CD4-positive, alpha-beta T cell treated with Interleukin-2 at 100 ng/mL for 4 hours (primary cell): ENCODE results near the gene TUBA8.
"Not testable (repeated sequence)": the region's sequence is repeated elsewhere in the genome, so short reads cannot be mapped to it uniquely, and the experiment has no call there.

Experiments
- DNase-seq: peaks from one replicate; pipeline ENCODE4 v3.0.0-alpha.2; 2020; ENCODE audit warnings: low spot score

TUBA8 gene

DNA sequence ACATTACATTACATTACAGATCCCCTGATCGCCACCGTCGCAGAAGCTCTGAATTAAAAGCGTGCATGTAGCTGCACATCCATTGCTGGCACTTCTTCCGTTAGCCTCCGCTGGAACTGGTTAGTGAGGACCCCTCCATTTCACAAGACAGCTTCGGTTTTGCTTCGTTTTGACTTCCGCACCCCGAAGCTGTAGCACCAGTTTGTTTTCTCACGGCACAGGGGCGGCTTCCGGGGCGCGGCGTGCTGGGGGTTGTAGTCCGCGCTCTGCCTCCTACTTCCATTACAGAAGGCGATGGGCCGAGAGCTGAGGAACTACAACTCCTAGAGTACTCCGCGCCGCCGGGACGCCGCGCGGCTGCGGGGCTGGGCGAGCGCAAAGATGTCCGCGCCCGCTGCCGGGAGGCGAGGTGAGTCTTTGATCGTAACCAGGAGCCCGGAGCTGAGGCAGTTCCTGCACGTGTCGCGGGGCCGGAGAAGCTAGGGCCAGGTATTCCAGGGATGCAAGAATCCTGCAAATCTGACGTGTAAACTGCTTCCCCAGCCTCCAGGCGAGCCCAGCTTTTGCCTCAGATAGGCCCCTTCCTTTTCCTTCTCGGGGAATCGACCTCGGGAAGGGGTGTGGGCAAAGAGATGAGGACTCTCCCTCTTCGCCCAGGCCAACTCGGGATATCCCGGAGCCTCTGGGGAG is 32.8 kb upstream of the TUBA8 start, which contains the start of gene PEX26:
Gene PEX26, plus strand, starts transcription at position 352 of the 690 bp plus-strand sequence. CDS start 387 bp downstream, outside the sequence.
- peak; percentile 94 for DNase-seq

DNA sequence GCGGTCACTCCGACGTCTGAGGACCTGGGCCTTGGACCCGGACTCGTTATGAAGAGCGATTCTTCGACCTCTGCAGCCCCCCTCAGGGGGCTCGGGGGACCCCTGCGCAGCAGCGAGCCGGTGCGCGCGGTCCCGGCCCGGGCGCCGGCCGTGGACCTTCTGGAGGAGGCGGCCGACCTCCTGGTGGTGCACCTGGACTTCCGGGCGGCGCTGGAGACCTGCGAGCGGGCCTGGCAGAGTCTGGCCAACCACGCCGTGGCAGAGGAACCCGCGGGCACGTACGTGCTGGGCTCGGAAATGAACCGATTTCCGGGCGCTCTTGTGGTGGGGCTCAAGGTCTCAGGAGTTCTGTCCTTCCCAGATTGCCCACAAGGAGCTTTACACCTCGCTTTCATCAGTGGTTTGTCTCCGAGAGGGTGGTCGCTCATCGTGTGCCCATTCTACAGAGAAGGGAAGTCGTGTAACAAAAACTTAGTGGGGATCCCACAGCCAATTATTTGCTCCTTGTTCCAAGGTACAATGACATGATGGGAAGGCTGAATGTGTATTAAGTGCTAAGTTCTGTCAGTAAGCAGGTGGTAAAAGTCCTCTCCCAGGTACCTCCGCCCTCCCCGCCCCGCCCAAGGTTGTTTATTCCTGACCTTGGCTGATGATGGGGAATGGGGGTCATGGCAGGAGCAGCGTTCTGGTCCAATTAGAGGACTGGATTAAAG is 32.1 kb upstream of the TUBA8 start:
- peak; percentile 16 for DNase-seq

- DNase-seq, result no peak
These were observed 30.8 kb upstream of the TUBA8 start for GRCh38 chr22:18079706-18080233.

- no peak for DNase-seq
These were observed 29.2 kb upstream of the TUBA8 start for GRCh38 chr22:18081416-18081815.

GRCh38 chr22:18082467-18082866 is 28.1 kb upstream of the TUBA8 start:
- DNase-seq, result no peak

GRCh38 chr22:18083406-18083805 is 27.2 kb upstream of the TUBA8 start:
- DNase-seq, result no peak

- DNase-seq, result no peak
These were observed 25.4 kb upstream of the TUBA8 start for GRCh38 chr22:18085188-18085587.

DNA sequence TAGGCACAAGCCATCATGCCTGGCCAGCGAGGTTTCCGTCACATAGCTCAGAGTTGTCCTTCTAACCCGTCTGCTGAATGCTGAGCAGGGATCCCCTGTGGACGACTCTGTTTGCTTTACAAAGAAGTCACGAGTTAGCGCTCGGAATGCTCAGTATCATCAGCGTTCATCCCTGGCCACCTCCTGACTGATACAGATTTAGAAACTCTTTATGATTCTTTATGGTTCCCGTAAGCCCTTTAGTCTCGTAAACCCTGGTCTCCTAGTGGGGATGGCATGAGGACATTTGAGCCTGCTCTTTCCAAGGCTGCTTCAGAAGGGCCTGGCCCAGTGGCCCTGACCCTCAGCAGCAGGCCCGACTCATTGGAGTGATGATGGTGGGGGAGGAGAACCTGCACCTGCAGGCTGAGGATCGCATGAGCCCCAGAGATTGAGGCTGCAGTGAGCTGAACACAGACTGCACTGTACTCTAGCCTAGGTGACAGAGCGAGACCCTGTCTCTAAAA is 23.2 kb upstream of the TUBA8 start:
- DNase-seq, result no peak

DNA sequence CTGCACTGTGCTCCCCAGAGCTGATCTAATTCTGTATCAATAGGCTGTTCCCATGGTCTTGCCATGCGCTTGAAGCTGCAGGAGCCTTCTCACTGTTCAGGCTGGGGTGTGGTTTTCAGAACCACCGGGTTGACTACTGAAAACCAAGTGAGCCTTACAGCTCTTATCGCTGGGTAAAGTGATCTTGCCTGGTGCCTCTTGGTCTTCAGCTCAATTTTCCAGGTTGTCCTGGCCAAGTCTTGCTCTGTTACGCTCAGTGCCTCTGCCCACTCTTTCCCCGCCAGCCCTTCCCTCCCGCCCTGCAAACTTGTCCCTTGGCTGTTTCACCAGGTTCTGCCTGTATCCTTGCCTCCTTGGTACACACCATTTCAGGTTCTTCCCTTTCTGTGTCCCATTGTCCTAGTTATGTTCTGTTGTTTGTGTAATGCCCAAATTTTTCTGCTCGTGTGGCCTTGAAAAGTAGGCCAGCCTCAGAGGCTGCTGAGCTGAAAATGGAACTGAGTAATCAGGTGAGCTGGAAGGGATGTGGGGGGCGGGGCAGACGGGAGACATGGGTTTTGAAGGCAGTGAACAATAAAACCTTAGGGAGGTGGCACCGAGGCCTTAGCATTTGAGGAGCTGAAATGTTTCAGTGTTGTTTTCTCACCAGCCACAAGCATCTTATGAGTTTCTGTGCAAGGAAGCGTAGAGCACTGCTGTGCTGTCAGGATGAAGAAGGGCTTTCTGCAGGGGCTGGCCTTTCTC is 21.6 kb upstream of the TUBA8 start:
- DNase-seq, result peak; percentile 20

GRCh38 chr22:18090286-18090685 is 20.3 kb upstream of the TUBA8 start:
- DNase-seq, result no peak

DNA sequence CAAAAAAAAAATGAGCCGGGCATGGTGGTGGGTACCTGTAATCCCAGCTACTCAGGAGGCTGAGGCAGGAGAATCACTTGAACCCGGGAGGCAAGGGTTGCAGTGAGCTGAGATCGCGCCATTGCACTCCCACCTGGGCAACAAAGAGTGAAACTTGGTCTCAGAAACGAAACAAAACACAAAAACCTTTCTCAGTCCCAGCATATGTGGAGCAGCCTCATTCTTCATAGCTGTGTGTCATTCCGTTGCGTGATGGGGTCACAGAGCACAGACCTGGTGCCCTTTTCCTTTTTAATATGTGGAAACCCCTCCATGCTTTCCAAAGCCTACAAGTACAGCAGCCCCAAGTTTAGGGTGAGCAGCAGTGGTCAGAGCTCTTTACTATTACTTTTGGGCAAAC is 19.1 kb upstream of the TUBA8 start:
- no peak for DNase-seq

DNA sequence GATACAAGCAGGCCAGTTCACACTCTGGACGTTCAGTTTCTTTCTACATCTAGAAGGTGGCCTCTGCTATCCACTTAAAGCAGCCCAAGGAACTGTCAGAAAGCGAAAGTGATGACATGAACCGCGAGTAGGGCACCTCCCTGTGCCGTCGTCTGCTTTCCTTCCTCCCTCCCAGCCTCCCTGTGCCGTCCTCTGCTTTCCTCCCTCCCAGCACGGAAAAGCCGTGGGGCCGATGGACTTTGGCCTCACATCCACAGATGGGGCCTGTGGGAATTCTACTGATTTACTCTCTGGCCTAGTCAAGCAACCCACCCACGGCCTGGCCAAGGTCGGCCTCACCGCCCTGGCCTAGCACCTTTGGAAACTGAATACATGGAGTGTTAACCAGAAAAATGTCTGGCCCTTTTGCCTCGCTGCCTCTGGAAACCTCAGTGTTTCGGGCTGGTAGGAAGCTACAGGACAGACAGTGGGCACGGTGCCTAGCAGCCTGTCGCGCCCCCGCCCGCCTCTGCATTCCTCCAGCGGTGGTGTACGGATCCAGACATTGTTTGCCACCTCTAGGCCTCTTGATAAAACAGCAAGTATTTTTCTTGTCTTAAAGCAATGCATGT is 18.6 kb upstream of the TUBA8 start:
- peak; percentile 44 for DNase-seq

DNA sequence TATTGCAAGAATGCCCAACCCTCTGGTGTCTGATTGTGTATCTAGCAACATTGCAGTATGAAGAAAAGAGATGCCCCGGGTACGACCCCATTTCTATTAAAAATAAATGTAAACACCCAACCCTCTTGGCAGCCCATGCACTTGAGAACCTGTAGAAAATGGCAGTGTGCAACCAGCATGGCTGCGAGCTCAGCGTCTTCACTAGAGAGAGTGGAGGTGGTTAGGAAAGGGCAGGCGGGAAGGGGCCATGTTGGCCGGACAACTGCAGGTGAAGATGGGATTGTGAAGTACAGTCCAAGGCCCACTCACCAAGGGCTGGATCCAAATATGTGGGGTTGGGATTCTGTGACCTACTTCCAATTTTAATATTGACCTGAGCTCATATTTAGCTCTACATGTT is 16.9 kb upstream of the TUBA8 start:
- no peak for DNase-seq

DNA sequence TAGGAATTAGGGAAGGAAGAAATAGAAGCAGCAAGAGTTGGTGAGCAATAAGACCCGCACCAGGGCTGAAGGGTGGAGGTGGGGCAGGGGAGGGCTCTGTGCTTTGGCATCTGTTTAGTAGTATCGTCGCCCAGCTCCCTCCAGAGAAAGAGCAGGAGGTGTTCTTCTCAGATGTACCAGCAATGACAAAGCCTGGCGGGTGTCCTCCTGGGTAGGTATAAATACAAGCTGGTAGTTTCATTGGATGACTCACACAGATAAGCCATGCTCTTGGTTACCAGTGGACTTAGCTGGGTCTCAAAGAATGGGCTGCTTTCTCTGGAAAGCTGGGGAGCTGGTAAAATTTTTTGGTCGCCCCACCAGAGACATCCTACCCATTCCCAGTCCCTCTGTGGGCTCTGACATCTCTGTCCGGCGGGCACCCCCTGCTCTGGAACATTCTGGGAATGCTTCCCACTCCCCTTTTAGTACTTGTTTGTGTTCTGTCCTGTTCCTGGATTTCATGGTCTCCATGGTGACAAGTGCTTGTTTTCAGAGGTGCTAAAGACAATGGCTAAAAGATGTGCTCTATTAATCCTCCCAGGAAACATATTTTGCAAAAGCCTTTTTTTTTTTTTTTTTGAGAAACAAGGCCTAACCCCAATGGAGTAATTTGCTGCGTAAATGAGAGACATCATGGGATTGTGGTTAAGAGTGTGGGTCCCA is 15.4 kb upstream of the TUBA8 start:
- no peak for DNase-seq

DNA sequence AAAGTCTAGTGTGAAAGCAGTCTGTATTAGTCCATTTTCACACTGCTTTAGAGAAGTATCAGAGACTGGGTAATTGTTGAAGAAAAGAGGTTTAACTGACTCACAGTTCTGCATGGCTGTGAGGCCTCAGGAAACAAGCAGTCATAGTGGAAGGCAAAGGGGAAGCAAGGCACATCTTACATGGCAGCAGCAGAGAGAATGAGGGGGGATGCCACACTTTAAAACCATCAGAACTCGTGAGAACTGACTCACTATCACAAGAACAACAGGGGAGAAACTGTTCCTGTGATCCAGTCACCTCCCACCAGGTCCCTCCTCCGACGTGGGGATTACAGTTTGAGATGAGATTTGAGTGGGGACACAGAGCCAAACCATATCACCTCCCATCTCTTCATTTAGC is 13.8 kb upstream of the TUBA8 start:
- DNase-seq, result no peak

DNA sequence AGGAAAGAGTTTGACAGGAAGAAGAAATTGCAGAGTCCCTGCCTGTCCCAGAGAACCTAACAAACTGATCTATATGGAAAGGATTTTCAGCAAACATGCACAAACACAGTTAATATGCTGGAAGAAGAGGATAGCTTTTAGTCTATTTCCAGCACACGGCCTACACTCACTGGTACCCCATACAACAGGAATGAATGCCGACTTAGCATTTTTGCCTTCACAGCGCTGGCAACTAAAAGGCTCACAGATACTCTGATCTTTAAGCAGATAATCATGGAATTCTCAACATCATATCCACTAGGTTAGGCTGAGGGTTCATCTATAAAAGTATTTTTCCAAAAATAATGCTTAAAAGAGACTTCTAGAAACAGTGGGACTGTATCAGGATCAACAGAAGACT is 9.8 kb upstream of the TUBA8 start:
- DNase-seq, result no peak

DNA sequence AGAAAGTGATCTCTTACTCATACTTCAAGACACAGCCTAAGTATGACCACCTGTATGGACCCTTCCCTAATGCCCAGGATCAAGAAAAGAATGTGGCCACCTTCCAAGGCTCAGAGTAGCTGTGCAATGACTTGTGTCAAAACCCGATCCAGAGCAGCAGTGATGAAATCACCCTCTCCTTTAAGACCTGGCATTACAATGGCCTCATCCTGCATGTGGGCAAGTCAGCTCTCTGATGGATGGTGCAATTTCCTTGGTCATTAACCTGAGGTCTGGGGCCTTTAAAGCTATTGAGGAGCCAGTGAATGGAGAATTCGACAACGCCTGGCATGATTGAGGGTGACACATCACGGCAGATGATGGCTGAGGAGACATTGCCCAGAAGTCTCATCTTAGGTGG is 9.1 kb upstream of the TUBA8 start:
- no peak for DNase-seq

GRCh38 chr22:18103527-18104269 is 6.9 kb upstream of the TUBA8 start:
- DNase-seq, result no peak

DNA sequence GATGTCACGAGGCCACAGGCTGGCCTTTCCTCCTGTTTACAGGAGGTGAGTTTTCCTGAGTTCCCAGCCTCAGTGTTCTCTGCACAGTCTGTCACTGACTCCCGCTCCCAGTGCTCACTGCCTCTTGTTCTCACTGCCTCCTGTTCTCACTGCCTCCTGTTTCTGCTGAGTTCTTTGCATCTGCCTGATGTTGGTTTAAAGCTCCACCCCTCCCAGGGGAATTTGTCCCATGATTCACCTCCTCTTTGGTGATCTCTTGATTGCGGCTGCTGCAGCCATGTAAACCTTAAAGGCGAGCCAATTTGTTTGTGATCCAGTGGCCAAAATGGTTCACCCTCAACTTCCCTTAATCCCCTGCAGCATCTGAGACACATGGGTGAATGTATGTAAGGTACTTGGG is 6.0 kb upstream of the TUBA8 start:
- no peak for DNase-seq

GRCh38 chr22:18105981-18106380 is 4.6 kb upstream of the TUBA8 start:
- DNase-seq, result not testable (repeated sequence)
